Activated CD4-positive, alpha-beta T cell treated with anti-CD3 and anti-CD28 coated beads, Interleukin-2, Interleukin-6, amounts not matched to agents 100 ng/mL and 50 ng/mL, durations not matched to agents 16 hours and 8 hours (primary cell): Measurements from ENCODE around the gene TMOD4.

Experiments
- DNase-seq: peaks from one replicate; pipeline ENCODE4 v3.0.0-alpha.2; 2020

TMOD4 gene

DNA sequence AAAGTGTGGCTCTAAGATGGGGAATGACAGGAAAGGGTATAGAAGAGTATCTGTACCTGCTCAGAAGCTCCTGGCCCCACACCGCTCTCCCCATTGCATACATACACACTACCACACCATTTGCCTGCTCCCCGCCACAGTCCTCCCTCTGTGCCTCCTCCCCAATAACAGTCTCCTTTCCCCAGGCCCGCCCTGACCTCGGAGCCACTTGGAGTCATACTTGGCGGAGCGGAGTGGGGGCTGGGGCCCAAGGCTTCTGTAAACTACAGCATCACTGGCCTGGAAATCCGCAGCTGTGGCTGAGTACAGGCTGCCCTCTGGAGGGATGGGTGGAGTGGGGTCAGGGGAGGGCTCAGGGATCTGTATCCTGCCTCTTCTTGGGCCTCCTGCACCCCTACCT lies 38.0 kb downstream of the TMOD4 start:
- DNase-seq = no peak

DNA sequence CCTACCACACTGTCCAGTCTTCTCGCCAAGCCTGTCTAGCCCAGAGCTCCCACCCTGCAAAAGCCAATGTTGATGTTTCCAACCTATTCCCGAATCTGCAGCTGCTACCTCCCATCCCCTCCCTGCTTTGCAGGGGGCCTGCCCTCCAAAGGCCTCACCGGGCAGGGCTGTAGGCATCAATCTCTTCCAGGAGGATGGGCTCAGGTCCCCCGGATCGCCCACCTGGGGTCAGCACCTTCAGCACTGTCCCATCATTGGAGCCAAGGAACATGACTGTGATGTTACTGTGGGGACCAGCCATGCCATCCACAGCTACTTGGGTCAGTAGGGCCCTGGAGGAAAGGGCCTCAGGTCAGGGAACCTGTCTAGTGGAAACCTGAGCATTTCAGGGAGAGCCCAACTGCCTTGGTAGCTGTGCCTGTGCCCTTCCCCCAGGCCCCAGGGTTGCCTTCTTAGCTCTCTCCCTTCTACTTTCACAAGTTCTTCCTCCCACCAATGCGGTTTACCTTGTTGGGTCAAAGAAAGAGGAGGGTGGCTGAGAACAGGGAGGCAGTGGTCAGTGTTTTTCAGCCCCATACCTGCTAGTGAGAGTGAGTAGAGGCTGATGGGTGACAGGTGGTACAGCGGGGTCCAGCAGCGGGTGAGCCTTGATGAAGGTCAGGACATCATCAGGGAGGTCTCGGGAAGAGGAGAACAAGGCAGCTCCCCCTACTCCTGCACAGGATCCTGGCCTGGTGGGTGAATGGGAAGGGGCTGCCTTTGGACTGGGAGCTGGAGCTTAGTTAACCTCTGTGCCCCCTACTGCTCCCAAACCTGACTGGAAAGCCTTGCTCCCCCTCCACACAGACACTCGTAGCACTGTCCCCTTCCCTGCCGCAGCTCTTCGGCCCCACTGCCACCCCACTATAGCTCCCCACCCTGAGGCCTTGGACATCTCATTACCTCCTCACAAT lies 40.1 kb downstream of the TMOD4 start:
- no peak for DNase-seq

DNA sequence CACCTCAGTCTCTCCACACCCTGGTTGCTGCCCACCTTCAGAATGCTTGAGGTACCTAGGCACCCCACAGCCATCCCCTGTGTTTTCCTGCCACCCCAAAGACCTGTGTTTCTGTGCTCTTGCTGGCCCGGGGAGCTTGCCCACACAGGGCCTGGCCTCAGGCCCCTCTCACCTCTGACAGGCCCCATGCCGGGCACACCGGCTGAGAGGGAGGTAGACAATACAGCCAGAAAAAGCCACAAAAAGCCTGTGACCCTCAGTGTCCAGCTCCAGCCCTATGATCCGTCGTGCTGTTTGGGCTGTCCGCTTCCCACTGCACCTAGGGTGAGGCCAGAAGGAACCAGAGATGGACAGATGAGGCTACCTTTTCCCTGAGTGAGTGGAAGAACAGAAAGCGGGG lies 40.8 kb downstream of the TMOD4 start:
- DNase-seq = no peak

DNA sequence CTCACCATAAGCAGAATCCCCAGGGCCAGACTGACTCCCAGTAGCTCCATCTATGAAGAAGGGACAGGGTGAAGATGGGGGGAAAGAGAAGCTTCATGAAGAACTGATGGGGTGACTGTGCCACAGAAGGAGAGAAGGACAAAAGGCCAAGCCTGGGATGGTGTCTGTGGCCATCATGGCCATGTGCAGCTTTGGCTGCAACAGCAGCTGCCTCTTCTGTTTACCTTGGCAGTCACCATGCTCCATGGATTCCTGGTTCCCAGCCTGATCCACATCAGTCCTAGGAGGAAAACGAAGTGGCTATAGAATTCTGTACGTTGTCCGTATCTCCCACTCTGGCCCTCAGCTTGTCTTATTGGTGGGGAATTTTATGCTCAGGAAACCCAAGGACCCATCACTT lies 41.4 kb downstream of the TMOD4 start:
- no peak for DNase-seq

DNA sequence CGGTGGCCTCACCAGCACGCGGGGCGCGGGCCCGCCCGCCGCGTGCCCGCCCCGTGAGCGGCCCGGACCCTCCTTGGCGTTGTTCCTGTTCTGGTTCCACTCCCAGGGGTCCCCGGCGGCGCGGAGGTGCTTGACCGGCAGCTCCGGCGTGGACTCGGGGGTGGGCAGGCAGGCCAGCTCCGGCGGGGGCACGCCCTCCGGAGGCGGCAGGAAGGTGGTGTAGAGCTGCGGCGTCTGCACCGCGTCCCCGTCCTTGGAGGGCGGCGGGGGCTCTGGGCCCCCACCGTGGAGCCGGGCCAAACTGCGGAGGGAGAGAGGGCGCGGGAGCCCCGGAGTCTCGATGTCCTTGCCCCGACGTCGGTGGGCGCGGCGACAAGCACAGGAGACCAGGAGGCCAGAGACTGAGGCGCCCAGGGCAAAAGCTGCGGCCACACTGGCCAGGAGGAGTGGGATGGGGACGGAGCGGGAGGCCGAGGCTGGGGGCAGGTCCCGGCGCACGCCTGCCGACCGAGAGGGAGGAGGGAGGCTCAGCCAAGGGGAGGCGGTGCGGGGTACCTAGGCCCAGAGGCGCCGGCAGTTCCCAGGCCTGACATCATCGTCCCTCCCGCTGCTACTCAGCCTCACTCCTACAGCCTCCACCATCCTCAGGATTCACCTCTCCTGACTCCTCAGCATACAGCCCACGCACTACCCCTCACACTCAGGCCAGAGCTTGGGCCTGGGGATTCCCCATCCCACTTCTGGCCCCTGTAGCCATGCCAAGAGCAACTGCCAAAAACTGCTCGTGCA lies 42.6 kb downstream of the TMOD4 start:
- no peak for DNase-seq

DNA sequence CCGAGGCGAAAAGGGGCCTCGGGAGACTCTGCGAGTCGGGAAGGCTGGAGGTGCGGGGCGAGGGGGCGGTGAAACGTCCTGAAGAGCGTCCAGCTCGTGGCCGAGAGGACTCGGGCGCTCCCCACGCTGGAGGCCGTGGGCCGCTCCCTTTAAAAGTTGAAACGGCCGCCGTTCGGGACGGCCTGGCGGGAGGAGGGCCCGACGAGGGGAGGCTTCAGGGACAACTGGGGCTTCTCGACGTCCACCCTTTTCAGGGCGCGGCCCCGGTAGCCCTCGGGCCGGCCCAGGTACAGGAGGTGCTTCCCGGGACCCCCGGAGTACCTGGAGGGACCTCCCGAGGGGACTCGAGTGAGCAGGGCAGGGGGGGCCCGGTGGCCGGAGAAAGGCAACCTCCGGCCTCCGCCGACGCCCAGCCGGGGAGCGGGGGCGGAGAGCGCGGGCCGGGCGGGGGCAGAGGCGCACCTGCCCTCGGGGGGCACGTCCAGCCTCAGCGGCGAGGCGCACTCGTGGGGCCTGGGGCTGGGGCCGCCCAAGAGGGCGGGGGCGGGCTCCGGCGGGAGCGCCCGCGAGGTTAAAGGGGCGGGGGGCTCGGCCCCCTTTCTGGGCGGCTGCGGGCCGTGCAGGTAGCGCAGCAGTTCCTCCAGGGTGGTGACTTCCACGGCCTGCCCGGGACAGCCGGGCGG lies 43.3 kb downstream of the TMOD4 start:
- DNase-seq = no peak

DNA sequence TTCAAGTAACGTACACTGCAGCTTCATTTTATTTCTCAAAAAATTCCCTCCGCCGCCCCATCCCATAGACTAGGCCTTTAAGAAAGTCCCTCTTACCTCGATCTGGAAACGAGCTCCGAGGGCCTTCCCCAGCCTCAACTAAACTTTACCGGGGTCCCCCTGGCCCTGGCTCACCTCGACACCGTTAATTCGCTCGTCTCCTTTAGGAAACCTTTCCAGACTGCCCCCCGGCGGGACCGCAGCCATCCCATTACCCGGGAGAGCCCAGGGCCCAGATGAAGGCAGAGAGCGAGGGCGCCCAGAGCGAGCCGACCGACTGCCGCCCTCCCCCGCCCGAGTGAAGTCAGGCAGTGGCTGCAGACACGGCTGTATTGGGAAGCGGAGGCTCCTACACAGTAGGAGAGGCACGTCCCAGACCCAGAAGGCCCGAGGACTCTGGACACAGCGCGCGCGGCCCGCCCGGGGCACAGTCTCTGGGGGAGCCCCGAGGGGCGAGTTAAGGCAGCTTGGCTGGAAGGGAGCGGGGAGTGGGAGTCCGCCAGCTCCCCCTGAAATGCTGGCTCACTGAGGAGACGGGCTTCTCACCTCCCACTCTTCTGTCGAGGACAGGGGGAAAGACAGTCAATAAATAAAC lies 44.0 kb downstream of the TMOD4 start:
- no peak for DNase-seq

DNA sequence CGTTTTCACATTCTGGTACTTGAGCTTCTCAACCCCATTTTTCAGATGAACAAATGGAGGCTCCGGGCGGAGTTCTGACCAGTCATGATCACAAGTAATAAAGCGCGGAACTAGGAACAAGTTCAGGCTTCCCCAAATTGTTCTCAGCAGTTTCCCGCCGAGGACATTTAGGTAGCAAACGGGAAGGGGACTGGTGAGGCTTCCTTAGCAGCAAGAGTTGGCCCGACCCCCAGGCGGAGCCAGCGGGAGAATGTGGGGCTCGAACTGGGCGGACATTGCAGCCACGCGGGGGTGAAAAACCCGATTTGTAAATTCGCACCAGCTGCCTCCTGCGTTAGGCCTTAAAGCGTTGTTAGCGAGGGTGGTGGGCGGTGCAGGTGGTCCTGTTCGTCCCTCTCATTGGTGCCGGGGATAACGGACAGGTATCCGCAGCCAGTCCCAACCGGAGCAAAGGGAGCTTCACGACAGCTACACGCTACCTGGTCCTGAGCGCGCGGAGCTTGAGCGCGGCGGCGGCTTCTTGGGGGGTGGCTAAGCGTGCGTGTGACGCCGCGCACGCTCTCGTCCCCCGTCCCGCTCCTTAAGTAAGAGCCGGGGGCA lies 44.7 kb downstream of the TMOD4 start:
- peak; percentile 78 for DNase-seq

DNA sequence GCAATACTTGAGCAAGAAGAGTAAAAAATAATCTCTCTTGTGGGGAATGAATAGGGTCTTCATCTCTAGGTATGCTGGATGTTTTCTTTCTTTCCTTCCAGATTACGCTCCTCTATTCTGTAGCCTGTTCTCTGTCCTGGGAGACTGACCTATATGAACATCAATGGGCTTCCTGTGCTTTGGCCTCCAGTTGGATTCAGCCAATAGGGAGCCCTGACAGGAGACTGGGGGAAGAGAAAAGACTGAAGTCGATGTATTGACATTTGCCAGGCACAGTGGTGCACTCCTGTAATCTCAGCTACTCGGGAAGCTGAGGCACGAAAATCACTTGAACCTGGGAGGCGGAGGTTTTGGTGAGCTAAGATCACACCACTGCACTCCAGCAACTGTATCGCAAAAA lies 47.0 kb downstream of the TMOD4 start:
- DNase-seq = no peak

DNA sequence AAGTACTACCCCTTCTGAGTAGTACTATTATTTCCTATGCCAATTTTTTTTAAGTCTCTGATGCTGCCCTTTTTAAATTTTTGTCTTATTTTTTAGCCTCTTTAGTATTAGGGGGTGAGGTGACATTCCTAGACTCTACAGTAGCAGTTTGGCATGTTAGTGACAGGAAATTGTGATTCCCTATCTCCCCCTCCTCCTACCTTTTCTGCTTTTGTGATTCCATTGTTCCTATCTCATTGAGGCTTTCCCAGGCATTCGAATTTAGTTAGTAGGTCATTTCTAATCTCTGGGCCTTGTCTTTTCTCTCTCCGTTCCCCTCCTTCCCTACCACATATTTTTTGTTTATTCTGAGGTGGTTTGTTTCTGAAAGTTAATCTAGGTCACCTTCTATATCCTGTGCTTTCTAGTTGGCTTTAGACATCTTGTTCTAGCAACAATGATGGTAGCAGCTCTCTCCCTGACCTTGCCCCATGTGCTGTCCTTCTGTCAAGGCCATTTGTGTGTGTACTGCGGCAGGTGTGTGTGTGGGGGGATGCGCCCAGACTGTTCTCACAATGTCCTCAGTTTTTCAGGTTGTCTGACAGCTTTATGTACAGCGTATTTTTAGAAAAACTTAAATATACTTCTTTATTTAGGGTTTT lies 50.9 kb downstream of the TMOD4 start:
- DNase-seq = no peak
